Breast epithelium (tissue), 3 donors: Measurements from ENCODE around the gene TSPEAR.

Source experiments
- CTCF ChIP-seq, 3 donors: fragments of 450-650 bp; IDR thresholded peaks; one replicate each; pipeline ENCODE4 v1.5.1; 2016 to 2017; ENCODE audit warnings: antibody characterized with exemption in 3 of 3, mild to moderate bottlenecking in 3 of 3, moderate library complexity in 3 of 3
- POLR2A ChIP-seq: fragments of 450-650 bp; IDR thresholded peaks from one replicate; pipeline ENCODE4 v1.6.1; 2016; ENCODE audit warnings: antibody characterized with exemption, mild to moderate bottlenecking, moderate library complexity
- POLR2AphosphoS5 ChIP-seq, 3 donors: sonication (generic); formaldehyde crosslinking; IDR thresholded peaks; one replicate each; pipeline ENCODE4 v1.6.1; 2017; ENCODE audit warnings: antibody characterized with exemption in 3 of 3

DNA sequence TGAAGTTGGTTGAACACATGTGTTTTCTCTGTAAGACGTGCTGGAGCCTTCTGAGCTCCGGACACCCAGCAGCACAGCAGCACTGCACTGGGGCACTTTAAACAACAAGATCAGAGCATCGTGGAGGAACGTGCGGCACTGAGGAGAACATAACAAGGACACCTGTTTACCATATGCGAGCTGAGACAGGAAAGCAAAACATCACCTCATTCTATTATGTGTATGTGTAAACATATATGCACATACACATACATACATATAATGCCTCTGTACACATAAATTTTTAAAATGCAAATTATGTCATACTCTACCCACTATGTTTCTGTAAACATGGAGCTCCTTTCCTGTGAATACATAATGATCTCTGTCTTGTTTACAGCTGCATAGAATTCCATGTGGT is 115.8 kb downstream of the TSPEAR start:
- TF ChIP-seq POLR2A = no peak
- no peak for TF ChIP-seq CTCF (IDR thresholded peaks at IDR 0.05)
- no peak for TF ChIP-seq POLR2AphosphoS5 (IDR thresholded peaks at IDR 0.05)
